Mammary microvascular endothelial cell (primary cell): ENCODE measurements around the gene PILRB. TPM values are rescaled to one million over a fixed set of nuclear protein-coding genes. Genes with fewer than 3 reads are reported as not detected.

Experiments used
- total RNA-seq: library from RNA; depleted of rRNA; stranded (reverse); fragments of >200 nt; gene quantifications from 2 replicates; pipeline ENCODE4 v1.2.3, GENCODE V29; 2015

The PILRB gene
- total RNA-seq: 14.1 and 18.6 TPM in 2 replicates

DNA sequence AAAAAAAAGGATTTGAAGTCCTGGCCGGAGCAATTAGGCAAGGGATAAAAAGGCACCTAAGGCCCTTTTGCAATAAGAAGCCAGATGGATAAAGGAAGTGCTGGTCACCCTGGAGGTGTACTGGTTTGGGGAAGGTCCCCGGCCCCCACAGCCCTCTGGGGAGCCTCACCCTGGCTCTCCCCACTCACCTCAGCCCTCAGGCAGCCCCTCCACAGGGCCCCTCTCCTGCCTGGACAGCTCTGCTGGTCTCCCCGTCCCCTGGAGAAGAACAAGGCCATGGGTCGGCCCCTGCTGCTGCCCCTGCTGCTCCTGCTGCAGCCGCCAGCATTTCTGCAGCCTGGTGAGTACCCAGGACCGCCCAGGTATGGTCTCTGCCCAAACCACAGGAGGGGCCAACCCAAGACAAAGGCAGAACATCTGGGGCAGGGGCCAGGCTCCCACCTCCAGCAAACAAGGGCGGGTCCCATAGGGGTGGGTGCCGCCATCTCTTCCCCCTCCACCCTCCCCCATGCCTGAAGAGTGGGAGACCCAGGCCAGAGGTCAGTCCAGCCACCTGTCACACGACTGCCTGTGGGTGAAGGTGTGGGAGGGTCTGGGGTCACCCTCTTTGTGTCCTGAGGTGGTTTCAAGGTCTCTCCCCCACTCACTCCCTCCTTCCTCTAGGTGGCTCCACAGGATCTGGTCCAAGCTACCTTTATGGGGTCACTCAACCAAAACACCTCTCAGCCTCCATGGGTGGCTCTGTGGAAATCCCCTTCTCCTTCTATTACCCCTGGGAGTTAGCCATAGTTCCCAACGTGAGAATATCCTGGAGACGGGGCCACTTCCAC is at the start of gene PILRB:
Gene PILRB (plus strand): TSS at position 91 of the 830 bp plus-strand sequence. CDS start 186 bp downstream, at position 277.

DNA sequence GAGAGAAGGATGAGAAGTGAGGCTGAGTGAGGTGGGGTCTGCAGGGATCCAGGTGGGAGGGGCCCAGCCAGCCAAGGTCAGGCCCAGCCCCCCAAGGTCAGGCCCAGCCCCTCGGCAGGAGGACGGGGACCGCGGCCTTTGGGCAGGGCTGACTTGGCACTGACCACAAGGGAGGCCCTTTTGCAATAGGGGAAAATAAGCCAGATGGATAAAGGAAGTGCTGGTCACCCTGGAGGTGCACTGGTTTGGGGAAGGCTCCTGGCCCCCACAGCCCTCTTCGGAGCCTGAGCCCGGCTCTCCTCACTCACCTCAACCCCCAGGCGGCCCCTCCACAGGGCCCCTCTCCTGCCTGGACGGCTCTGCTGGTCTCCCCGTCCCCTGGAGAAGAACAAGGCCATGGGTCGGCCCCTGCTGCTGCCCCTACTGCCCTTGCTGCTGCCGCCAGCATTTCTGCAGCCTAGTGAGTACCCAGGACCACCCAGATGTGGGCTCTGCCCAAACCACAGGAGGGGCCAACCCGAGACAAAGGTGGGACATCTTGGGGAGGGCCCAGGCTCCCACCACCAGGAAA is 15.4 kb downstream of the PILRB start, which contains the start of gene PILRA:
Gene PILRA (plus strand): TSS at position 227 of the 571 bp plus-strand sequence. CDS start 170 bp downstream, at position 397.

Other genes with a start within 250 kb of the PILRB start
- gene TAF6, start 238.8 kb upstream of the PILRB start, total RNA-seq: 56.0 and 63.9 TPM in 2 replicates
- 23.8 and 25.7 TPM in 2 replicates for gene CNPY4, start 238.5 kb upstream of the PILRB start, total RNA-seq
- 4.7 and 5.0 TPM in 2 replicates for gene MBLAC1, start 231.2 kb upstream of the PILRB start, total RNA-seq
- gene LAMTOR4, start 209.2 kb upstream of the PILRB start, total RNA-seq: 184 and 224 TPM in 2 replicates
- 4.7 and 6.3 TPM in 2 replicates for gene TRAPPC14, start 199.4 kb upstream of the PILRB start, total RNA-seq
- gene GAL3ST4, start 189.5 kb upstream of the PILRB start, total RNA-seq: 2.7 and 3.9 TPM in 2 replicates
- 0.89 and 1.00 TPM in 2 replicates for gene GPC2, start 180.7 kb upstream of the PILRB start, total RNA-seq
- gene STAG3, start 180.2 kb upstream of the PILRB start, total RNA-seq: 0.10 and 0.13 TPM in 2 replicates
- not detected in 2 replicates for gene PVRIG, start 138.2 kb upstream of the PILRB start, total RNA-seq
- 0.05 TPM in 1 of 2 replicates, not detected in the other for gene SPDYE3, start 50.4 kb upstream of the PILRB start, total RNA-seq
- gene PILRA, start 15.4 kb downstream of the PILRB start, total RNA-seq: not detected in 2 replicates
- gene ZCWPW1, start 70.6 kb downstream of the PILRB start, total RNA-seq: 0.60 and 0.98 TPM in 2 replicates
- 38.4 and 42.4 TPM in 2 replicates for gene MEPCE, start 71.7 kb downstream of the PILRB start, total RNA-seq
- gene PPP1R35, start 78.4 kb downstream of the PILRB start, total RNA-seq: 26.4 and 38.2 TPM in 2 replicates
- gene SPACDR, start 106.1 kb downstream of the PILRB start, total RNA-seq: 0.87 and 3.4 TPM in 2 replicates
- gene TSC22D4, start 121.1 kb downstream of the PILRB start, total RNA-seq: 62.0 and 63.5 TPM in 2 replicates
- 2.1 and 2.9 TPM in 2 replicates for gene NYAP1, start 125.8 kb downstream of the PILRB start, total RNA-seq
- gene AGFG2, start 181.1 kb downstream of the PILRB start, total RNA-seq: 46.2 and 49.0 TPM in 2 replicates
- gene SAP25, start 215.8 kb downstream of the PILRB start, total RNA-seq: not detected in 2 replicates
- 30.4 and 38.0 TPM in 2 replicates for gene LRCH4, start 228.0 kb downstream of the PILRB start, total RNA-seq
- 1.00 TPM in 1 of 2 replicates, not detected in the other for gene FBXO24, start 228.2 kb downstream of the PILRB start, total RNA-seq
- gene PCOLCE, start 244.2 kb downstream of the PILRB start, total RNA-seq: 1.2 and 2.3 TPM in 2 replicates